IMR-90 (cell line): ENCODE measurements around the gene FARS2. TPM values are rescaled to one million over a fixed set of nuclear protein-coding genes. Genes with fewer than 3 reads are reported as not detected.

Experiments
- ATAC-seq: fragments of 200-7000 bp; cut with Tn5 transposase; 2 replicates; pipeline ENCODE4 v1.9.1; 2020; ENCODE audit warnings: low read depth, mild to moderate bottlenecking, moderate library complexity
- BruUV-seq: library from RNA; stranded (reverse); fragments of 400-500 nt; replicated peaks from 2 replicates; lab custom pipeline; 2021; lab: Mats Ljungman, UMichigan
- CTCF ChIA-PET: fragments of 300-600 bp; formaldehyde crosslinking; extraction: SDS; loops from one replicate; lab custom pipeline; 2021; ENCODE audit warnings: antibody characterized with exemption; lab: Yijun Ruan, JAX
- POLR2A ChIA-PET: fragments of 300-600 bp; sonication (Branson Sonifier 250); formaldehyde crosslinking; loops from one replicate; lab custom pipeline; 2022; ENCODE audit warnings: antibody characterized with exemption; ENCODE audit not compliant: unreplicated experiment; lab: Charles Lee
- DNase-seq: peaks from one replicate; pipeline ENCODE4 v3.0.0; 2013
- H2AFZ ChIP-seq: replicated peaks from 2 replicates; pipeline ENCODE3; 2013; ENCODE audit warnings: low read length, mild to moderate bottlenecking; ENCODE audit not compliant: poor library complexity
- H2AK5ac ChIP-seq: 2 replicates; pipeline ENCODE4 v1.6.1; 2013; ENCODE audit warnings: low read depth, low read length, inconsistent platforms
- H2AK9ac ChIP-seq: replicated peaks from 2 replicates; pipeline ENCODE3; 2013; ENCODE audit warnings: mild to moderate bottlenecking, low read depth, low read length, moderate library complexity; ENCODE audit not compliant: poor library complexity
- H2BK120ac ChIP-seq: 2 replicates; pipeline ENCODE4 v1.6.1; 2013; ENCODE audit warnings: low read depth, low read length, inconsistent platforms
- H2BK15ac ChIP-seq: 3 replicates; pipeline ENCODE4 v1.6.1; 2013; ENCODE audit warnings: low read depth, low read length, inconsistent platforms
- H2BK20ac ChIP-seq: 2 replicates; pipeline ENCODE4 v1.6.1; 2013; ENCODE audit warnings: low read depth, mild to moderate bottlenecking, inconsistent platforms, low read length, moderate library complexity
- H2BK5ac ChIP-seq: 2 replicates; pipeline ENCODE4 v1.6.1; 2013; ENCODE audit warnings: mild to moderate bottlenecking, low read depth, low read length, inconsistent platforms; ENCODE audit not compliant: poor library complexity, severe bottlenecking
- H3K14ac ChIP-seq: replicated peaks from 2 replicates; pipeline ENCODE4 v1.6.1; 2013; ENCODE audit warnings: low read depth, low read length, inconsistent platforms
- H3K18ac ChIP-seq: 2 replicates; pipeline ENCODE4 v1.6.1; 2013; ENCODE audit warnings: low read depth, low read length, control low read depth
- H3K23ac ChIP-seq: 2 replicates; pipeline ENCODE4 v1.6.1; 2013; ENCODE audit warnings: low read depth, low read length, inconsistent platforms
- H3K27ac ChIP-seq: 2 replicates; pipeline ENCODE4 v1.5.1; 2013; ENCODE audit warnings: mild to moderate bottlenecking, control low read depth, low read length; ENCODE audit not compliant: insufficient read depth
- H3K27me3 ChIP-seq: 2 replicates; pipeline ENCODE4 v1.6.1; 2013; ENCODE audit warnings: low read length; ENCODE audit not compliant: control insufficient read depth, insufficient read depth
- H3K36me3 ChIP-seq: 2 replicates; pipeline ENCODE4 v1.6.1; 2013; ENCODE audit warnings: low read length, mixed read lengths; ENCODE audit not compliant: control insufficient read depth, insufficient read depth
- H3K4ac ChIP-seq: 2 replicates; pipeline ENCODE4 v1.6.1; 2013; ENCODE audit warnings: low read depth, low read length, inconsistent platforms
- H3K4me1 ChIP-seq: 2 replicates; pipeline ENCODE4 v1.6.1; 2013; ENCODE audit warnings: low read length, mixed read lengths; ENCODE audit not compliant: control insufficient read depth, insufficient read depth
- H3K4me2 ChIP-seq: 2 replicates; pipeline ENCODE4 v1.6.1; 2013; ENCODE audit warnings: low read depth, mild to moderate bottlenecking, control low read depth, low read length, moderate library complexity
- H3K4me3 ChIP-seq: 2 replicates; pipeline ENCODE4 v1.5.1; 2013; ENCODE audit warnings: low read depth, mild to moderate bottlenecking, control low read depth, low read length, moderate library complexity; ENCODE audit not compliant: insufficient read depth
- H3K56ac ChIP-seq: 2 replicates; pipeline ENCODE4 v1.6.1; 2013; ENCODE audit warnings: low read length, inconsistent platforms; ENCODE audit not compliant: insufficient read depth; ENCODE audit errors: extremely low read depth
- H3K79me1 ChIP-seq, 2 experiments: 2 replicates each; pipeline ENCODE4 v1.6.1; 2013; ENCODE audit warnings: low read length in 2 of 2, inconsistent platforms in 1 of 2, low read depth in 1 of 2
- H3K9ac ChIP-seq: 2 replicates; pipeline ENCODE4 v1.6.1; 2013; ENCODE audit warnings: low read depth, low read length, control low read depth
- H3K9me1 ChIP-seq: 2 replicates; pipeline ENCODE4 v1.6.1; 2013; ENCODE audit warnings: low read length, inconsistent platforms; ENCODE audit not compliant: insufficient read depth
- H3K9me3 ChIP-seq: 2 replicates; pipeline ENCODE4 v1.6.1; 2013; ENCODE audit warnings: low read length; ENCODE audit not compliant: control insufficient read depth, insufficient read depth
- H4K20me1 ChIP-seq: 2 replicates; pipeline ENCODE4 v1.6.1; 2013; ENCODE audit warnings: low read length, inconsistent platforms; ENCODE audit not compliant: insufficient read depth
- H4K5ac ChIP-seq: 2 replicates; pipeline ENCODE4 v1.6.1; 2013; ENCODE audit warnings: mild to moderate bottlenecking, low read depth, low read length, control low read depth
- H4K8ac ChIP-seq, 2 experiments: 2 replicates each; pipeline ENCODE4 v1.6.1; 2013; ENCODE audit warnings: low read depth in 2 of 2, low read length in 2 of 2, control low read depth in 1 of 2, inconsistent platforms in 1 of 2
- H4K91ac ChIP-seq: 2 replicates; pipeline ENCODE4 v1.6.1; 2013; ENCODE audit warnings: low read depth, low read length, inconsistent platforms; ENCODE audit not compliant: insufficient read depth
- BHLHE40 ChIP-seq: fragments of 150-350 bp; IDR thresholded peaks from 2 replicates; pipeline ENCODE4 v1.6.1; 2016; ENCODE audit warnings: mild to moderate bottlenecking, low read depth, low read length
- CEBPB ChIP-seq: IDR thresholded peaks from 2 replicates; pipeline ENCODE4 v1.6.1; 2012; ENCODE audit warnings: low read depth, low read length, improper control_type of control experiment
- CHD1 ChIP-seq: IDR thresholded peaks from 2 replicates; pipeline ENCODE4 v1.6.1; 2012; ENCODE audit warnings: low read depth, low read length, improper control_type of control experiment
- FOS ChIP-seq: fragments of 150-350 bp; IDR thresholded peaks from 2 replicates; pipeline ENCODE4 v1.6.1; 2016; ENCODE audit warnings: low read depth, low read length
- MAFK ChIP-seq: IDR thresholded peaks from 2 replicates; pipeline ENCODE4 v1.6.1; 2012; ENCODE audit warnings: low read depth, low read length, improper control_type of control experiment
- MXI1 ChIP-seq: IDR thresholded peaks from 2 replicates; pipeline ENCODE4 v1.6.1; 2012; ENCODE audit warnings: low read depth, mild to moderate bottlenecking, low read length, moderate library complexity, borderline replicate concordance
- NFE2L2 ChIP-seq: fragments of 150-350 bp; IDR thresholded peaks from 2 replicates; pipeline ENCODE4 v1.6.1; 2016; ENCODE audit warnings: low read depth, mild to moderate bottlenecking, low read length
- POLR2A ChIP-seq: IDR thresholded peaks from 2 replicates; pipeline ENCODE4 v1.6.1; 2012; ENCODE audit warnings: mild to moderate bottlenecking, low read depth, low read length
- RCOR1 ChIP-seq: IDR thresholded peaks from 2 replicates; pipeline ENCODE4 v1.6.1; 2012; ENCODE audit warnings: mild to moderate bottlenecking, low read length, improper control_type of control experiment; ENCODE audit not compliant: insufficient replicate concordance
- RFX5 ChIP-seq: IDR thresholded peaks from 2 replicates; pipeline ENCODE4 v1.8.0; 2012; ENCODE audit warnings: low read depth, mild to moderate bottlenecking, low read length, moderate library complexity
- SMC3 ChIP-seq: fragments of 150-350 bp; IDR thresholded peaks from 2 replicates; pipeline ENCODE4 v1.6.1; 2016; ENCODE audit warnings: low read depth, mild to moderate bottlenecking, antibody characterized with exemption, low read length, moderate library complexity
- dilution Hi-C: fragments of 300-500 bp; cut with HindIII; formaldehyde crosslinking; loops from one replicate; pipeline ENCODE4 v1.14.3; 2018; ENCODE audit warnings: low sequenced_read_pairs; ENCODE audit not compliant: unreplicated experiment
- in situ Hi-C: fragments of 300-500 bp; cut with MboI; formaldehyde crosslinking; loops from 3 replicates; pipeline ENCODE4 v1.14.3; 2019; ENCODE audit warnings: low sequenced_read_pairs, inconsistent platforms, mixed read lengths
- intact Hi-C: fragments of 100-400 bp; cut with micrococcal nuclease; formaldehyde crosslinking; loops from 2 replicates; pipeline ENCODE4 v1.10.0; 2022
- polyA plus RNA-seq, 3 experiments: library from polyadenylated mRNA; depleted of rRNA; stranded (reverse); fragments of >200 nt; gene quantifications; 2 replicates each; pipeline ENCODE4 v1.2.3, GENCODE V29; 2012; ENCODE audit warnings: low replicate concordance in 1 of 3
- total RNA-seq: library from RNA; depleted of rRNA; stranded (reverse); fragments of >200 nt; gene quantifications from 2 replicates; pipeline ENCODE4 v1.2.3, GENCODE V29; 2012
- TF ChIP-seq, protein P1 (sequence below): fragments of 150-350 bp; IDR thresholded peaks from 2 replicates; pipeline ENCODE4 v1.6.1; 2016; ENCODE audit warnings: low read depth, mild to moderate bottlenecking, low read length, moderate library complexity, borderline replicate concordance
- TF ChIP-seq, protein P2 (sequence below): conservative IDR thresholded peaks from 2 replicates; pipeline ENCODE4 v1.5.1; 2012; ENCODE audit warnings: mild to moderate bottlenecking, low read depth, low read length, improper control_type of control experiment
- TF ChIP-seq, protein P3 (sequence below): fragments of 150-350 bp; IDR thresholded peaks from 2 replicates; pipeline ENCODE4 v1.6.1; 2017; ENCODE audit warnings: mild to moderate bottlenecking, antibody characterized with exemption, low read length, low read depth

FARS2 gene
- total and polyA plus RNA-seq, 2 of the 4 experiments (the other 2 are of a cell fraction) = 12.1 to 28.9 TPM

DNA sequence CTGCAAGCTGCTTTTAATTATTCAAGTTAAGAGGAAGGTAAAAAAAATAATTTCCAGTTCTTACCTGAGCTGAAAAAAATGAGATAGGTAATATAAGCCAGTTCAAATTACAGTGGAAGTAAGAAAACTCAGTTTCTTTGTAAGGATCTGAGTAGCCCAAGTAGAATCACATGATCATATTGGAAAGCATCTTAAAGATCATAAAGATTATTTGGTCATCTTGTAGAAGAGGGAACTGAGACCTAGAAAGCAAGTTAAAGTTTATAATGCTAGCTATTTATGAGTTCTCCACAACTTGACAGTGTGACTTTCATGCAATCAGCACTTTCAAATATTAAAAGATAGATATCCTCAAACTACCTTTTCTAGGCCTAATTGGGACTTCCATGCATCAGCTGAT, 80.5 kb downstream of the FARS2 start:
- Histone ChIP-seq H3K9me1 (peaks cover 9% of the 10 kb centered on the region; the same call in 1 of the 2 replicates), H2BK20ac (no peak overlapping the region), H4K20me1 (no peaks in the 10 kb centered on the region; the same call in 1 of the 2 replicates), H2BK15ac (no peak overlapping the region), H3K9me3 (no peaks in the 10 kb centered on the region), H4K8ac (no peak overlapping the region), H3K79me1 (peaks cover 7 to 15% of the 10 kb centered on the region in 2 experiments; a peak in 3 of 4 replicates), H3K27me3 (no peaks in the 10 kb centered on the region), H4K91ac (no peak overlapping the region), H2BK5ac (no peak overlapping the region), H3K36me3 (no peaks in the 10 kb centered on the region), H3K4me1 (no peaks in the 10 kb centered on the region; the same call in 1 of the 2 replicates), H2AK5ac (no peak overlapping the region), H3K27ac (no peak overlapping the region), H2AFZ (no peak overlapping the region), H3K9ac (no peak overlapping the region), H2BK120ac (no peak overlapping the region), H3K4me2 (no peak overlapping the region), H3K18ac (no peak overlapping the region), H3K56ac (no peak overlapping the region), H3K23ac (no peak overlapping the region), H3K4ac (no peak overlapping the region), H4K5ac (no peak overlapping the region), H3K4me3 (no peak overlapping the region), H2AK9ac (no peak overlapping the region), H3K14ac (no peak overlapping the region)
- intact Hi-C loops = no loop called here
- in situ Hi-C loops = no loop called here
- dilution Hi-C loops = no loop called here
- no TSS peak for BruUV-seq
- ATAC-seq (no peak), DNase-seq (no peak)
- TF ChIP-seq RFX5 (no peak), SMC3 (no peak), MXI1 (no peak), CHD1 (no peak), MAFK (no peak), POLR2A (no peak), BHLHE40 (no peak), CEBPB (no peak), RCOR1 (no peak), FOS (no peak), NFE2L2 (no peak)
- TF ChIP-seq, protein P1, sequence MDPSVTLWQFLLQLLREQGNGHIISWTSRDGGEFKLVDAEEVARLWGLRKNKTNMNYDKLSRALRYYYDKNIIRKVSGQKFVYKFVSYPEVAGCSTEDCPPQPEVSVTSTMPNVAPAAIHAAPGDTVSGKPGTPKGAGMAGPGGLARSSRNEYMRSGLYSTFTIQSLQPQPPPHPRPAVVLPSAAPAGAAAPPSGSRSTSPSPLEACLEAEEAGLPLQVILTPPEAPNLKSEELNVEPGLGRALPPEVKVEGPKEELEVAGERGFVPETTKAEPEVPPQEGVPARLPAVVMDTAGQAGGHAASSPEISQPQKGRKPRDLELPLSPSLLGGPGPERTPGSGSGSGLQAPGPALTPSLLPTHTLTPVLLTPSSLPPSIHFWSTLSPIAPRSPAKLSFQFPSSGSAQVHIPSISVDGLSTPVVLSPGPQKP = no peak
- TF ChIP-seq, protein P2, sequence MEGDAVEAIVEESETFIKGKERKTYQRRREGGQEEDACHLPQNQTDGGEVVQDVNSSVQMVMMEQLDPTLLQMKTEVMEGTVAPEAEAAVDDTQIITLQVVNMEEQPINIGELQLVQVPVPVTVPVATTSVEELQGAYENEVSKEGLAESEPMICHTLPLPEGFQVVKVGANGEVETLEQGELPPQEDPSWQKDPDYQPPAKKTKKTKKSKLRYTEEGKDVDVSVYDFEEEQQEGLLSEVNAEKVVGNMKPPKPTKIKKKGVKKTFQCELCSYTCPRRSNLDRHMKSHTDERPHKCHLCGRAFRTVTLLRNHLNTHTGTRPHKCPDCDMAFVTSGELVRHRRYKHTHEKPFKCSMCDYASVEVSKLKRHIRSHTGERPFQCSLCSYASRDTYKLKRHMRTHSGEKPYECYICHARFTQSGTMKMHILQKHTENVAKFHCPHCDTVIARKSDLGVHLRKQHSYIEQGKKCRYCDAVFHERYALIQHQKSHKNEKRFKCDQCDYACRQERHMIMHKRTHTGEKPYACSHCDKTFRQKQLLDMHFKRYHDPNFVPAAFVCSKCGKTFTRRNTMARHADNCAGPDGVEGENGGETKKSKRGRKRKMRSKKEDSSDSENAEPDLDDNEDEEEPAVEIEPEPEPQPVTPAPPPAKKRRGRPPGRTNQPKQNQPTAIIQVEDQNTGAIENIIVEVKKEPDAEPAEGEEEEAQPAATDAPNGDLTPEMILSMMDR = no peak
- TF ChIP-seq, protein P3, sequence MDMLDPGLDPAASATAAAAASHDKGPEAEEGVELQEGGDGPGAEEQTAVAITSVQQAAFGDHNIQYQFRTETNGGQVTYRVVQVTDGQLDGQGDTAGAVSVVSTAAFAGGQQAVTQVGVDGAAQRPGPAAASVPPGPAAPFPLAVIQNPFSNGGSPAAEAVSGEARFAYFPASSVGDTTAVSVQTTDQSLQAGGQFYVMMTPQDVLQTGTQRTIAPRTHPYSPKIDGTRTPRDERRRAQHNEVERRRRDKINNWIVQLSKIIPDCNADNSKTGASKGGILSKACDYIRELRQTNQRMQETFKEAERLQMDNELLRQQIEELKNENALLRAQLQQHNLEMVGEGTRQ = no peak
- POLR2A ChIA-PET = no interaction called here
- CTCF ChIA-PET = no interaction called here
